ENCODE measurements around the gene NPR2. TPM values are rescaled to one million over a fixed set of nuclear protein-coding genes. Genes with fewer than 3 reads are reported as not detected.

Gene NPR2
- total and polyA plus RNA-seq, 2 donors (not counting 3 experiments of a cell fraction or from before 2014, with no cell fraction given): 16.4 to 25.6 TPM

GRCh38 chr9:35845824-35846771 lies 54.7 kb downstream of the NPR2 start:
- Histone ChIP-seq H3K27ac (ENCODE audit: insufficient read depth, low read depth, low read length) (no peak overlapping the region), H4K20me1 (replicated peaks; ENCODE audit: control insufficient read depth, extremely low read depth, insufficient read depth, low read length) (no peaks in the 10 kb centered on the region), H3K79me2 (ENCODE audit: control insufficient read depth, insufficient read depth, low read length) (no peaks in the 10 kb centered on the region), H3K4me3 (replicated peaks in 1 of 3; ENCODE audit: insufficient read depth in 1 of 3, low read depth in 1 of 3, low read length in 3 of 3) (no peak overlapping the region), H3K9ac (replicated peaks; ENCODE audit: extremely low read depth, insufficient read depth, low read length) (no peak overlapping the region), H3K36me3 (ENCODE audit: control insufficient read depth in 2 of 2, extremely low read depth in 1 of 2, insufficient read depth in 2 of 2, low read length in 2 of 2) (no peaks in the 10 kb centered on the region), H2AFZ (ENCODE audit: low read depth, low read length) (no peak overlapping the region), H3K9me3 (replicated peaks; ENCODE audit: control insufficient read depth, insufficient read depth, low read length) (no peaks in the 10 kb centered on the region), H3K27me3 (ENCODE audit: control insufficient read depth in 2 of 2, insufficient read depth in 2 of 2, low read length in 2 of 2) (peaks cover under 1 to 4% of the 10 kb centered on the region in 2 experiments), H3K9me1 (replicated peaks; ENCODE audit: control insufficient read depth, extremely low read depth, insufficient read depth, low read length) (no peaks in the 10 kb centered on the region), H3K4me1 (ENCODE audit: control insufficient read depth, extremely low read depth, insufficient read depth, low read length) (peaks cover 16% of the 10 kb centered on the region), H3K4me2 (ENCODE audit: insufficient read depth, low read length) (no peak overlapping the region)
- ChIA-PET CTCF (interaction anchor here (0.9 to 2.3 kb wide), 8 partner anchors 11 to 56 kb away, joined by 3 to 17 read pairs (median 5); partner anchors contain the start of genes FAM221B and TMEM8B), POLR2A (no interaction called here)
- DNase-seq (ENCODE audit: low read depth, low spot score) (no peak), FAIRE-seq (no peak)
- TF ChIP-seq EZH2 (IDR thresholded peaks at IDR 0.05; ENCODE audit: borderline replicate concordance, low read depth, low read length, severe bottlenecking): no peak
- TF ChIP-seq POLR2A (IDR thresholded peaks at IDR 0.05; ENCODE audit: low read depth, low read length): no peak
- TF ChIP-seq MAX (IDR thresholded peaks at IDR 0.05; ENCODE audit: insufficient read depth, insufficient read length): no peak
- dilution Hi-C loops (cut with MboI; ENCODE audit: extremely low pct_ligation_motif_present, low sequenced_read_pairs) (no loop called here), intact Hi-C loops (cut with micrococcal nuclease) (loop anchor here (1.0 kb wide), 1 partner anchor 31 kb away; the partner anchor contains the start of gene HINT2)
- BruUV-seq (replicated peaks): no TSS peak

- FAIRE-seq: no peak
- Histone ChIP-seq H3K4me3 (replicated peaks in 1 of 3; ENCODE audit: insufficient read depth in 1 of 3, low read depth in 1 of 3, low read length in 3 of 3) (no peak overlapping the region), H3K9me1 (replicated peaks; ENCODE audit: control insufficient read depth, extremely low read depth, insufficient read depth, low read length) (no peaks in the 10 kb centered on the region), H3K79me2 (ENCODE audit: control insufficient read depth, insufficient read depth, low read length) (no peaks in the 10 kb centered on the region), H3K36me3 (ENCODE audit: control insufficient read depth in 2 of 2, extremely low read depth in 1 of 2, insufficient read depth in 2 of 2, low read length in 2 of 2) (no peaks in the 10 kb centered on the region), H3K9me3 (replicated peaks; ENCODE audit: control insufficient read depth, insufficient read depth, low read length) (no peaks in the 10 kb centered on the region), H3K27me3 (ENCODE audit: control insufficient read depth in 2 of 2, insufficient read depth in 2 of 2, low read length in 2 of 2) (peaks cover 8 to 12% of the 10 kb centered on the region in 2 experiments), H3K4me2 (ENCODE audit: insufficient read depth, low read length) (no peak overlapping the region), H3K9ac (replicated peaks; ENCODE audit: extremely low read depth, insufficient read depth, low read length) (no peak overlapping the region), H4K20me1 (replicated peaks; ENCODE audit: control insufficient read depth, extremely low read depth, insufficient read depth, low read length) (no peaks in the 10 kb centered on the region), H3K4me1 (ENCODE audit: control insufficient read depth, extremely low read depth, insufficient read depth, low read length) (peaks cover 16% of the 10 kb centered on the region), H2AFZ (ENCODE audit: low read depth, low read length) (no peak overlapping the region), H3K27ac (ENCODE audit: insufficient read depth, low read depth, low read length) (no peak overlapping the region)
- no peak for DNase-seq (ENCODE audit: low read depth, low spot score)
- no peak for TF ChIP-seq CTCF (IDR thresholded peaks at IDR 0.05; ENCODE audit: extremely low read depth in 1 of 2, insufficient read depth in 1 of 2, low read depth in 1 of 2, low read length in 2 of 2)
- TF ChIP-seq FOS (IDR thresholded peaks at IDR 0.05; ENCODE audit: borderline replicate concordance, insufficient read depth, low read length): no peak
- TF ChIP-seq POLR2AphosphoS5 (IDR thresholded peaks at IDR 0.05; ENCODE audit: insufficient read depth, low read depth, low read length): no peak
- no peak for TF ChIP-seq JUN (IDR thresholded peaks at IDR 0.05; ENCODE audit: borderline replicate concordance, insufficient read depth, insufficient read length, low read depth)
- TF ChIP-seq MYC (IDR thresholded peaks at IDR 0.05; ENCODE audit: low read depth, low read length): no peak
- no peak for TF ChIP-seq MAX (IDR thresholded peaks at IDR 0.05; ENCODE audit: insufficient read depth, insufficient read length)
- no peak for TF ChIP-seq GATA2 (IDR thresholded peaks at IDR 0.05; ENCODE audit: insufficient read depth, insufficient read length, low read depth, low read length)
- no peak for TF ChIP-seq POLR2A (IDR thresholded peaks at IDR 0.05; ENCODE audit: low read depth, low read length)
- no peak for TF ChIP-seq EZH2 (IDR thresholded peaks at IDR 0.05; ENCODE audit: borderline replicate concordance, low read depth, low read length, severe bottlenecking)
- dilution Hi-C loops (cut with MboI; ENCODE audit: extremely low pct_ligation_motif_present, low sequenced_read_pairs): no loop called here
- CTCF ChIA-PET: interaction anchor here (0.6 to 1.9 kb wide), 9 partner anchors 8 to 115 kb away, joined by 3 to 7 read pairs (median 6); partner anchors contain the start of genes CREB3 and TLN1
- POLR2A ChIA-PET: no interaction called here
- BruUV-seq (replicated peaks): no TSS peak
- intact Hi-C loops (cut with micrococcal nuclease): loop anchor here (2.0 kb wide), 1 partner anchor 17 kb away; no protein-coding TSS in a partner anchor
Measured at GRCh38 chr9:35847792-35848572, 56.6 kb downstream of the NPR2 start.
